ENCODE results near the gene ADAM22. TPM values are rescaled to one million over a fixed set of nuclear protein-coding genes. Genes with fewer than 3 reads are reported as not detected.
"Not testable (repeated sequence)": the region's sequence is repeated elsewhere in the genome, so short reads cannot be mapped to it uniquely, and the experiment has no call there.

The ADAM22 gene, protein sequence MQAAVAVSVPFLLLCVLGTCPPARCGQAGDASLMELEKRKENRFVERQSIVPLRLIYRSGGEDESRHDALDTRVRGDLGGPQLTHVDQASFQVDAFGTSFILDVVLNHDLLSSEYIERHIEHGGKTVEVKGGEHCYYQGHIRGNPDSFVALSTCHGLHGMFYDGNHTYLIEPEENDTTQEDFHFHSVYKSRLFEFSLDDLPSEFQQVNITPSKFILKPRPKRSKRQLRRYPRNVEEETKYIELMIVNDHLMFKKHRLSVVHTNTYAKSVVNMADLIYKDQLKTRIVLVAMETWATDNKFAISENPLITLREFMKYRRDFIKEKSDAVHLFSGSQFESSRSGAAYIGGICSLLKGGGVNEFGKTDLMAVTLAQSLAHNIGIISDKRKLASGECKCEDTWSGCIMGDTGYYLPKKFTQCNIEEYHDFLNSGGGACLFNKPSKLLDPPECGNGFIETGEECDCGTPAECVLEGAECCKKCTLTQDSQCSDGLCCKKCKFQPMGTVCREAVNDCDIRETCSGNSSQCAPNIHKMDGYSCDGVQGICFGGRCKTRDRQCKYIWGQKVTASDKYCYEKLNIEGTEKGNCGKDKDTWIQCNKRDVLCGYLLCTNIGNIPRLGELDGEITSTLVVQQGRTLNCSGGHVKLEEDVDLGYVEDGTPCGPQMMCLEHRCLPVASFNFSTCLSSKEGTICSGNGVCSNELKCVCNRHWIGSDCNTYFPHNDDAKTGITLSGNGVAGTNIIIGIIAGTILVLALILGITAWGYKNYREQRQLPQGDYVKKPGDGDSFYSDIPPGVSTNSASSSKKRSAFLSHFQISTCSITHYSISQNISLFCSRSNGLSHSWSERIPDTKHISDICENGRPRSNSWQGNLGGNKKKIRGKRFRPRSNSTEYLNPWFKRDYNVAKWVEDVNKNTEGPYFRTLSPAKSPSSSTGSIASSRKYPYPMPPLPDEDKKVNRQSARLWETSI
- under 1 TPM; 0.32 to 0.82 TPM for total RNA-seq

DNA sequence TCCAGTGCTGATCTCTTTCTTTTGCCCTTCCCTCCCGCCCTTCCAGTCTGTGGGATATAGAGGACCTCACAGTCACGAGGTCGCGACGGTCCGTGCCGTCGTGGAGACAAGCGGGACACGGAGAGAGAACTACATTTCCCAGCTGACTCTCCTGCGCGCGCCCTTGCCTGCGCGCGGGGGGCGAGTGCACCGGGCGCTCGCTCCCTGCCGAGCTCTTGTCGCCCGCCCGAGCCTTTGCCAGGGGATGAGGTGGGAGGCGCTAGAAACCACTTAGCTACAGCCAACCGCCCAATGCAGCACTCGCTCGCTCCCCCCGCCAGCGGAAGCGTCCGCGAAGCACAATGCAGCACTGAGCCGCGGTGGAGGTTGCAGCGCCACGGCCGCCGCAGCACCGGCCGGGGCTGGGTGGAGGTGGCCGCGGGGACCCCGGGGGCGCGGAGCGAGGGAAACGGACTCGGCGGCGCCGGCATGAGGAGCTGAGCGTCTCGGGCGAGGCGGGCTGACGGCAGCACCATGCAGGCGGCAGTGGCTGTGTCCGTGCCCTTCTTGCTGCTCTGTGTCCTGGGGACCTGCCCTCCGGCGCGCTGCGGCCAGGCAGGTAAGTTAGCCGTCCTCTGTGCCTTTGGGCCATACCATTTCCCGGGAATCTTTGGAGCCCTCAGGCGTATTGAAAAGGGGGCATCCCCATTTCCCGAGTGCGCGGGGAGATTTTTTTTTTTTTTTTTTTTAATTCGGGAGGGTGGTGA is at the start of gene ADAM22:
TSS of gene ADAM22 (plus strand) at position 299 of the 746 bp plus-strand sequence. CDS start at position 514, 215 bp downstream.
- Mint-ChIP-seq H3K27ac (no peak within 1 kb of the TSS), H3K27me3 (no peaks in the 10 kb centered on the region), H3K4me1 (no peaks in the 10 kb centered on the region), H3K36me3 (ENCODE audit: low read depth) (no peaks in the 10 kb centered on the region), H3K9me3 (no peaks in the 10 kb centered on the region), H3K4me3 (peak within 1 kb of the TSS; percentile 79)
- ATAC-seq (replicated peaks) = peak; percentile 93

DNA sequence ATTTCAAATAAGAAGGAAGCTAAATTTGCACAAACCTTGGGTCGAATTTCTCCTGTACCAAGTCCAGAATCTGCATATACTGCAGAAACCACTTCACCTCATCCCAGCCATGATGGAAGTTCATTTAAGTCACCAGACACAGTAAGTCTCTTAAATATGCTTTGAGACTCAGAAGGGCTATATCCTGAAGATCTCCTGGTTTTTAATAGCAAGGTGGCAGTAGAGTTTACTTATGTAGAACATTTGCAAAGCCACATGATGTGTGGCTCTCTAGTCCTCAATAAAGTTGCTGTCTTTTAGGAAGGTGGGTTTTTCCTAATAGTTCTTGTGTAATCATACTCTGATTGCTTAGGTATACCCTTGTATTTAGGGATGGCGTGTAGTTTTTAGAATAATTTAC is 49.0 kb upstream of the ADAM22 start:
- H3K27ac Mint-ChIP-seq = peak overlapping the region; percentile 12
- no peak overlapping the region for H3K4me3 Mint-ChIP-seq
- H3K36me3 Mint-ChIP-seq (ENCODE audit: low read depth) = peaks cover 98% of the 10 kb centered on the region
- no peaks in the 10 kb centered on the region for H3K9me3 Mint-ChIP-seq
- H3K4me1 Mint-ChIP-seq = peaks cover 18% of the 10 kb centered on the region
- H3K27me3 Mint-ChIP-seq = no peaks in the 10 kb centered on the region
- ATAC-seq (replicated peaks) = no peak

DNA sequence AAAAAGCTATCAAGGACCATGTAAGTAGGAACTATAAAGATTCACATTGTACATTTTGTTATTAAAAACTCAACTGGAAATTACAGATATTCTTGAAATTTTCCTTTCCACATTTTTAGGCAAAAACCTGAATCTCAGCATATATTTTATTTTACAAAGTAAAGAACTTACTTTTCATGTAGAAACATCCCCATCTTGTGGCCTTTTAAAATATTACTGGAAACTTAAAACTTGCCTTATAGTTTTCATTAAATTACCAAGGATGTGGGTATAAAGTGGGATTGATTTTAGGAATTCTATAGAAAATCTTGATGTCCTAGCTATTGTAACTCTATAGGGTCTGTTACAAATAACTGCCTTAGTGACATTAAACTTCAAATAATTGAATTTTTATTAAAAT is 47.2 kb upstream of the ADAM22 start:
- no peak overlapping the region for H3K4me3 Mint-ChIP-seq
- peaks cover 97% of the 10 kb centered on the region for H3K36me3 Mint-ChIP-seq (ENCODE audit: low read depth)
- no peak overlapping the region for H3K27ac Mint-ChIP-seq
- H3K27me3 Mint-ChIP-seq = no peaks in the 10 kb centered on the region
- no peaks in the 10 kb centered on the region for H3K9me3 Mint-ChIP-seq
- no peak for ATAC-seq (replicated peaks)
- H3K4me1 Mint-ChIP-seq = peaks cover 13% of the 10 kb centered on the region

DNA sequence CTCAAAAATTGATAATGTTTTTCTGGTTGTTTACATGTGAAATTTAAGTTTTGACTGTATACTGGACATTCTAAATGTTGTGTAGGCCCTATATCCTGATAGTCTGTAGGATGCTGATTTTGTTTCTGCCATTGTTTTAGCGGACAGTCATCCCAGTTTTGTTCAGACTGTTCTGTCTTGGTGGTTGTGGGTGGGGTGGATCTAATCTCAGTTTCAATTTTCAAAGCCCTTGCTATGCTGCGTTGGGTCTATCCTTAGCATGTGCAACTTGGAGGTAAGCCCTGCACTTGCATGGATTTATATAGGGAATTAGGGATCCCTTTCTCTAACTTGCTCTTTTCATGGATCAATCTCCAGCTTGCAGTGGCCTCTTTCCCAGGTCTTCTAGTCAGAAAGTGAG is 38.7 kb upstream of the ADAM22 start:
- Mint-ChIP-seq H3K36me3 (ENCODE audit: low read depth) (peaks cover 92% of the 10 kb centered on the region), H3K4me1 (peaks cover 7% of the 10 kb centered on the region), H3K4me3 (no peak overlapping the region), H3K27me3 (no peaks in the 10 kb centered on the region), H3K9me3 (no peaks in the 10 kb centered on the region), H3K27ac (no peak overlapping the region)
- no peak for ATAC-seq (replicated peaks)

DNA sequence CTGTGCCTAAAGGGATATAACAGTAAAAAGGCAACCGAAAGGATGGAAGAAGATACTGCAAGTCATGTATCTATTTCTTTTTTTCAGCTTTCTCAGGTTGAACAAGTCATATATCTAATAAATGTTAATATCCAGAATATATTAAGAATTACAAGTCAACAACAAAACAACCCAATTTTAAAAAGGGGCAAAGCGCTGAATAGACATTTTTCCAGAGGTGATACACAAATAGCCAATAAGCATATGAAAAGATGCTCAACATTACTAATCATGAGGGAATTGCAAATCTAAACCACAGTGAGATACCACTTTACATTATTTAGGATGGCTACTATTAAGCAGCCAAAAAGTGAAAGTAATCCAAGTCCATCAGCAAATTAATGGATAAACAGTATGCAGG is 34.8 kb upstream of the ADAM22 start:
- Mint-ChIP-seq H3K27me3 (no peaks in the 10 kb centered on the region), H3K36me3 (ENCODE audit: low read depth) (peaks cover 94% of the 10 kb centered on the region), H3K4me3 (no peak overlapping the region), H3K27ac (no peak overlapping the region), H3K4me1 (no peaks in the 10 kb centered on the region), H3K9me3 (no peaks in the 10 kb centered on the region)
- no peak for ATAC-seq (replicated peaks)

DNA sequence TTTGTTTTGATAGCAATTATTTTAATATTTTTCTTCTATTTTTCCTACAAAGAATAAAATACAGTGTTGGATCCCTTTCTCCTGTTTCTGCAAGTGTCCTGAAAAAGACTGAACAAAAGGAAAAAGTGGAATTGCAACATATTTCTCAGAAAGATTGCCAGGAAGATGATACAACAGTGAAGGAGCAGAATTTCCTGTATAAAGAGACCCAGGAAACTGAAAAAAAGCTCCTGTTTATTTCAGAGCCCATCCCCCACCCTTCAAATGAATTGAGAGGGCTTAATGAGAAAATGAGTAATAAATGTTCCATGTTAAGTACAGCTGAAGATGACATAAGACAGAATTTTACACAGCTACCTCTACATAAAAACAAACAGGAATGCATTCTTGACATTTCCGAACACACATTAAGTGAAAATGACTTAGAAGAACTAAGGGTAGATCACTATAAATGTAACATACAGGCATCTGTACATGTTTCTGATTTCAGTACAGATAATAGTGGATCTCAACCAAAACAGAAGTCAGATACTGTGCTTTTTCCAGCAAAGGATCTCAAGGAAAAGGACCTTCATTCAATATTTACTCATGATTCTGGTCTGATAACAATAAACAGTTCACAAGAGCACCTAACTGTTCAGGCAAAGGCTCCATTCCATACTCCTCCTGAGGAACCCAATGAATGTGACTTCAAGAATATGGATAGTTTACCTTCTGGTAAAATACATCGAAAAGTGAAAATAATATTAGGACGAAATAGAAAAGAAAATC is 26.7 kb upstream of the ADAM22 start:
- H3K4me3 Mint-ChIP-seq; H3K9me3 Mint-ChIP-seq; ATAC-seq (replicated peaks); H3K27me3 Mint-ChIP-seq; H3K27ac Mint-ChIP-seq; H3K4me1 Mint-ChIP-seq: not testable (repeated sequence)
- H3K36me3 Mint-ChIP-seq (ENCODE audit: low read depth) = peaks cover 63% of the 10 kb centered on the region

DNA sequence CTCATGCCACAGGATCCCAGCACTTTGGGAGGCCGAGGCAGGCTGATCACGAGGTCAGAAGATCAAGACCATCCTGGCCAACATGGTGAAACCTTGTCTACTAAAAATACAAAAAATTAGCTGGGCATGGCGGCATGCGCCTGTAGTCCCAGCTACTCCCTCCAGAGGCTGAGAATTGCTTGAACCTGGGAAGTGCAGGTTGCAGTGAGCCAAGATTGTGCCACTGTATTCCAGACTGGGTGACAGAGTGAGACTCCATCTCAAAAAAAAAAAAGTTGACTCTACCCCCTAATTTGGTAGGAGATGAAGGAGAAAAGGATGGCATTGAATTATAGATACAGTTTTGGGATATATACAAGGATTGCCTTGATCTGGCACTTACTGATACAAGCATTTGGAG is 25.2 kb upstream of the ADAM22 start:
- ATAC-seq (replicated peaks); H3K4me3 Mint-ChIP-seq; H3K4me1 Mint-ChIP-seq; H3K27me3 Mint-ChIP-seq; H3K9me3 Mint-ChIP-seq; H3K27ac Mint-ChIP-seq: not testable (repeated sequence)
- H3K36me3 Mint-ChIP-seq (ENCODE audit: low read depth) = peaks cover 50% of the 10 kb centered on the region

DNA sequence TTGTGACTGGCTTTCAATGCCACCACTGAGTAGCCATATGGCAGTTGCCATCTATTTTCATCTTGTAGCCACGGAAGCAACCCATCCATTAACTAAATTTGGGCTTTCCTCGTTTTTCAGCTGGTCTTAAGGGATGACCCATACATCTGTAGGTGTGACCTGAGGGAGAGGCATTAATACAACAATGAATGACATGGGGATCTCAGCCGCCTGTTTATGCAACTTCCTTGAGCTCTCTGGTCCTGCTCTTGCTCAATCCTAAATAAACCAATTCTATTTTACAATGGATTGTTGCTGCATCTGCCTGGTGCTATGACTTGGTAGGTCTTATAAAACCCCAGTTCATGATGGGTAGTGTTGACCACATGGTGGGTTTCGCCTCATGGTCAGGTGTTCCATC is 21.9 kb upstream of the ADAM22 start:
- ATAC-seq (replicated peaks) = no peak
- Mint-ChIP-seq H3K27me3 (no peaks in the 10 kb centered on the region), H3K27ac (no peak overlapping the region), H3K4me1 (no peaks in the 10 kb centered on the region), H3K9me3 (no peaks in the 10 kb centered on the region), H3K36me3 (ENCODE audit: low read depth) (peaks cover 20% of the 10 kb centered on the region), H3K4me3 (no peak overlapping the region)

DNA sequence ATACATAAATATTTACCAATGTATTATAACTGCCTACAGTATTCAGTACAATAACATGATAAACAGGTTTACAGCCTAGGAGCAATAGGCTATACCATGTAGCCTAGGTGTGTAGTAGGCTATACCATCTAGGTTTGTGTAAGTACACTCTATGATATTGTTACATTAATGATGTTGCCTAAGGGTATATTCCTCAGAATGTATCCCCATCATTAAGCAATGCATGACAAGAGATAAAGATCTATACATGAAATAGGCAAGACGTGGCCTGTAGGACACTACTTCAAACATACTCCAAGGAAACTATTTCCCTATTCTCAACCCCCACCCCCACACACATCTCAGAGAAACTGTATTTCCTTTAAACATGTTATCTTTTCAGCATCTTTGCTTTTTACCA is 15.3 kb upstream of the ADAM22 start:
- Mint-ChIP-seq H3K4me1 (no peaks in the 10 kb centered on the region), H3K27me3 (peaks cover 14% of the 10 kb centered on the region), H3K9me3 (no peaks in the 10 kb centered on the region), H3K36me3 (ENCODE audit: low read depth) (no peaks in the 10 kb centered on the region), H3K27ac (no peak overlapping the region), H3K4me3 (no peak overlapping the region)
- no peak for ATAC-seq (replicated peaks)

DNA sequence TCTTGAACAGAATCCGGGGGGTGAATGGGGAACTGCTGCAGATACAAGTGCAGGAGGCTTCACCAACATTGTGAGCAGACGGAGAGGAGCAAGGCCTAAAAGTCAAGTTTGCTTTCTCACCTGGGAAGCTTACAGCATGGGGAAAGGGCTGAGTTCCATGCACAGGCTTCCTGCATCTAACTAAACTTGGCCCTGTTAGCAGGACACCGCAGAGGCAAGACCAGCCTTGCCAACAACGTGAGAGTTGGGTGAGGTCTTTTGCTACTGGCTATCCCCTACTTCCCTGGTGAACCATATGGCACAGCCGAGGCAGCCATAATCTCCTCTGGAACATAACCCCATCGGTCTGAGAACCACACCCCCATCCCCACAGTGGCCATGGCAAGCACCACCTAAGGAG is 14.2 kb upstream of the ADAM22 start:
- Mint-ChIP-seq H3K4me3 (no peak overlapping the region), H3K27me3 (peaks cover 14% of the 10 kb centered on the region), H3K27ac (no peak overlapping the region), H3K36me3 (ENCODE audit: low read depth) (no peaks in the 10 kb centered on the region), H3K9me3 (no peaks in the 10 kb centered on the region), H3K4me1 (no peaks in the 10 kb centered on the region)
- ATAC-seq (replicated peaks) = no peak

DNA sequence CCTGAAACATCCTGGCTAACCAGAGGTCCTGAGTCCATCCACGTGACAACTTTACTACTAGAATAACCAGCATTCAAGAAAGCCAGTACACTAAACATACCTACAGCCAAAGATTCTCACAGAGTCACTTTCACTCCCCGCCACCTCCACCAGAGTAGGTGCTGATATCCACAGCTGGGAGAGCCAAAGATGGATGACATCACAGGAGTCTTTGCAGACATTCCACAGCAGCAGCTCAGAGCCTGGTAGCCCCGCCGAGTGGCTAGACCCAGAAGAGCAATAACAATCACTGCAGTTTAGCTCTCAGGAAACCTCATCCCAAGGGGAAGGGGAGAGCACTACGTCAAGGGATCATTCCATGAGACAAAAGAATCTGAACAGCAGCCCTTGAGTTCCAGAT is 13.5 kb upstream of the ADAM22 start:
- Mint-ChIP-seq H3K9me3 (no peaks in the 10 kb centered on the region), H3K4me3 (no peak overlapping the region), H3K27me3 (peaks cover 14% of the 10 kb centered on the region), H3K27ac (no peak overlapping the region), H3K36me3 (ENCODE audit: low read depth) (no peaks in the 10 kb centered on the region), H3K4me1 (no peaks in the 10 kb centered on the region)
- ATAC-seq (replicated peaks) = no peak

DNA sequence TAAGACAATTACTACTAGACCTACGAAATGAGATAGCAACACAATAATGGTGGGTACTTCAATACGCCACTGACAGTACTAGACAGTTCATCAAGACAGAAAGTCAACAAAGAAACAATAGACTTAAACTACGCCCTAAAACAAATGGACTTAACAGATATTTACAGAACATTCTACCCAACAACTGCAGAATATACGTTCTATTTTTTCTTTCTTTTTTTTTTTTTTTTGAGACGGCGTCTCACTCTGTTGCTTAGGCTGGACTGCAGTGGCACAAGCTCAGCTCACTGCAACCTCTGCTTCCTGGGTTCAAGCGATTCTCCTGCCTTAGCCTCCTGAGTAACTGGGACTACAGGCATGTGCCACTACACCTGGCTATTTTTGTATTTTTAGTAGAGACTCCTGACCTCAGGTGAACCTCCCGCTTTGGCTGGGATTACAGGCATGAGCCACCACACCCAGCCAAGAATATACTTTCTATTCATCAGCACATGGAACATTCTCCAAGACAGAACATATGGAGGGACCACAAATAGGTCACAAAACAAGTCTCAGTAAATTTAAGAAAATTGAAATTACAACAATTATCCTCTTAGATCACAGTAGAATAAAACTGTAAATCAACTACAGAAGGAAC is 11.2 kb upstream of the ADAM22 start:
- not testable (repeated sequence) for H3K9me3 Mint-ChIP-seq; H3K4me1 Mint-ChIP-seq; H3K4me3 Mint-ChIP-seq; H3K36me3 Mint-ChIP-seq (ENCODE audit: low read depth); ATAC-seq (replicated peaks); H3K27ac Mint-ChIP-seq
- peaks cover 14% of the 10 kb centered on the region for H3K27me3 Mint-ChIP-seq

DNA sequence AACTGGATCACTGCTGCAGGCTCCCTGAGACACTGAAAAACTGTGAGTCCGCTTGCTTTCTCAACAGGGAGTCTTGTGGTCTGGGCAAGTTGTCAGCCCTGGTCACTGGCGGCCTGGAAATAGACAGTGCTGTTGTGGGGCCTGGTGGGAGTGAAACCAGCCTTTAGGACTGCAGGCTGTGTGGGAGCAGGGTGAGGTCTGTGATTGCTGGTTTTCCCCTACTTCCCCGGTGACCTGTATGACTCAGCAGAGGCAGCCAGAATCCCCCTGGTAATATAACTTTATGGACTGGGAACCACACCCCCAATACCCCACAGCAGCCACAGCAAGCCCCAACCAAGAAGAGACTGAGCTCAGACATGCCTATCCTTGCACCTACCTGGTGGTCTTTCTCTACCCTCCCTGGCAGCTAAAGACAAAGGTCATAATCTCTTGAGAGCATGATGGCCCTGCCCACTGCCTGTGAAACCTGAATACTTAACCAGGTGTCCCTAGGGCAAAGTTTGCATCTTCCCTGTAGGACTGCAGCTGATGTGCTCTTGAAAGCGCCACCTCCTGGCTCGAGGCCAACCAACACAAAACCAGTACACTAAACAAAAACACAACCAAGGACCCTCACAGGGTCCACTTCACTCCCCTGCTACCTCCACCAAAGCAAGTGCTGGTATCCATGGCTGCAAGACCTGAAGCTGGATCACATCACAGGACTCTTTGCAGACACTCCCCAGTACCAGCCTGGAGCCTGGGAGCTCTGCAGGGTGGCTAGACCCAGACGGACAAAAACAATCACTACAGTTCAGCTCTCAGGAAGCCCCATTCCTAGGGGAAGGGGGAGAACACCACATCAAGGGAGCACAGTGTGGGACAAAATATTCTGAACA is 7.2 kb upstream of the ADAM22 start:
- no peak overlapping the region for H3K4me3 Mint-ChIP-seq
- H3K27ac Mint-ChIP-seq = no peak overlapping the region
- ATAC-seq (replicated peaks) = peak; percentile 76
- no peaks in the 10 kb centered on the region for H3K36me3 Mint-ChIP-seq (ENCODE audit: low read depth)
- no peaks in the 10 kb centered on the region for H3K9me3 Mint-ChIP-seq
- no peaks in the 10 kb centered on the region for H3K4me1 Mint-ChIP-seq
- peaks cover 3% of the 10 kb centered on the region for H3K27me3 Mint-ChIP-seq

Data from activated T-helper 17 cell treated with anti-CD3 and anti-CD28 coated beads, Interleukin-2, amount 50 U/mL, for 72 hours (primary cell).